HepG2 (cell line): ENCODE measurements around the gene RAB30.

ENCODE experiments used
- ATF1 ChIP-seq: IDR thresholded peaks from 2 replicates; pipeline ENCODE4 v1.6.1; 2016; ENCODE audit warnings: mild to moderate bottlenecking, control low read depth
- ZNF605 ChIP-seq: sonication (generic); formaldehyde crosslinking; IDR thresholded peaks from 2 replicates; pipeline ENCODE4 v1.8.0; 2022; ENCODE audit warnings: mild to moderate bottlenecking, missing genetic modification reagents
- ZNF772 ChIP-seq: sonication (generic); formaldehyde crosslinking; IDR thresholded peaks from 2 replicates; pipeline ENCODE4 v1.5.0; 2020; ENCODE audit warnings: mild to moderate bottlenecking, missing genetic modification reagents
- ZNF839 ChIP-seq: sonication (generic); formaldehyde crosslinking; IDR thresholded peaks from 2 replicates; pipeline ENCODE4 v1.4.0; 2020; ENCODE audit warnings: missing genetic modification reagents, mild to moderate bottlenecking, borderline replicate concordance
- ZSCAN20 ChIP-seq: sonication (generic); formaldehyde crosslinking; IDR thresholded peaks from 2 replicates; pipeline ENCODE4 v1.4.0; 2020; ENCODE audit warnings: missing genetic modification reagents, mild to moderate bottlenecking, borderline replicate concordance
- ZSCAN29 ChIP-seq: sonication (generic); formaldehyde crosslinking; conservative IDR thresholded peaks from 2 replicates; pipeline ENCODE4 v1.4.0; 2020; ENCODE audit warnings: mild to moderate bottlenecking, missing genetic modification reagents

GRCh38 chr11:83069441-83070043, 2.2 kb downstream of the RAB30 start:
- TF ChIP-seq ZSCAN20 (CRISPR knock-in tag) (no peak), ZNF839 (CRISPR knock-in tag) (no peak), ZNF772 (CRISPR knock-in tag) (no peak), ATF1 (CRISPR knock-in tag) (no peak), ZSCAN29 (CRISPR knock-in tag) (no peak), ZNF605 (CRISPR knock-in tag) (no peak)
